RWPE2 (cell line): ENCODE results near the gene ZIM2.

ENCODE experiments used
- ATAC-seq: fragments of 200-7000 bp; cut with Tn5 transposase; 3 replicates; pipeline ENCODE4 v1.9.1; 2021; ENCODE audit warnings: low read depth
- DNase-seq: peaks from one replicate; pipeline ENCODE4 v3.0.0-alpha.2; 2020; ENCODE audit warnings: low spot score
- H3K27ac ChIP-seq: fragments of 450-650 bp; 2 replicates; pipeline ENCODE4 v1.5.1; 2017; ENCODE audit warnings: mild to moderate bottlenecking; ENCODE audit not compliant: poor library complexity, severe bottlenecking
- H3K27me3 ChIP-seq: fragments of 250-450 bp; sonication (Bioruptor Pico); 2 replicates; pipeline ENCODE4 v1.5.1; 2021; ENCODE audit warnings: mild to moderate bottlenecking, moderate library complexity; ENCODE audit not compliant: insufficient read depth, poor library complexity, severe bottlenecking
- H3K36me3 ChIP-seq: fragments of 250-450 bp; sonication (Bioruptor Pico); 2 replicates; pipeline ENCODE4 v1.5.1; 2020; ENCODE audit warnings: low read depth, mild to moderate bottlenecking, moderate library complexity
- H3K4me1 ChIP-seq: fragments of 250-450 bp; sonication (Bioruptor Pico); 2 replicates; pipeline ENCODE4 v1.5.1; 2021; ENCODE audit warnings: mild to moderate bottlenecking, moderate library complexity; ENCODE audit not compliant: insufficient read depth, poor library complexity, severe bottlenecking
- H3K4me3 ChIP-seq: fragments of 250-450 bp; sonication (Bioruptor Pico); 2 replicates; pipeline ENCODE4 v1.5.1; 2021; ENCODE audit warnings: mild to moderate bottlenecking, moderate library complexity; ENCODE audit not compliant: severe bottlenecking
- H3K9me3 ChIP-seq: fragments of 250-450 bp; sonication (Bioruptor Pico); 2 replicates; pipeline ENCODE4 v1.5.1; 2021; ENCODE audit warnings: mild to moderate bottlenecking, moderate library complexity; ENCODE audit not compliant: severe bottlenecking
- CTCF ChIP-seq: fragments of 450-650 bp; IDR thresholded peaks from one replicate; pipeline ENCODE4 v1.5.1; 2017; ENCODE audit warnings: mild to moderate bottlenecking, moderate library complexity; ENCODE audit not compliant: poor library complexity, severe bottlenecking

Gene ZIM2

GRCh38 chr19:56778351-56778750 lies 62.2 kb downstream of the ZIM2 start:
- Histone ChIP-seq H3K4me1 (no peaks in the 10 kb centered on the region), H3K27me3 (no peaks in the 10 kb centered on the region), H3K9me3 (peaks cover 5% of the 10 kb centered on the region), H3K27ac (no peak overlapping the region), H3K4me3 (no peak overlapping the region), H3K36me3 (no peaks in the 10 kb centered on the region)
- no peak for TF ChIP-seq CTCF
- ATAC-seq, result no peak
- DNase-seq, result no peak

DNA sequence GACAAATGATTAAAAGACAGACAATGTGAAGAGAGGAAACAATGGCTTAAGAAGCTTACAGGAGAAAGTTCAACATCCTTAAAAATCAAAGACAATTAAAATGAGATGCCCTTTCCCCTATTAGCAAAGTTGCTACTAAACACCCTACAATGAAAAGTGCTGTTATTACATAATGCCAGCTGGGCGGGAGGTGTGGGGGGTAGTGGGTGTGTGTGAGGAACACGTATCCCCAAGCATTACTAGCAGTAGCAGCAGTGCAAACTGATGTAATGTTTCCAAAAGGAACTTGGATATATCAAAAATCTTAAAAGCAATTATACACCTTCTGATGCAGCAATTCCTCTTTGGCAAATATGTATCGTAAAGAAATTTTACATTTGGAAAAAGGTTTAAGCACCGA lies 70.9 kb downstream of the ZIM2 start:
- no peak for ATAC-seq
- Histone ChIP-seq H3K4me3 (no peak overlapping the region), H3K27me3 (no peaks in the 10 kb centered on the region), H3K9me3 (peaks cover 8% of the 10 kb centered on the region), H3K27ac (no peak overlapping the region), H3K4me1 (no peaks in the 10 kb centered on the region), H3K36me3 (no peaks in the 10 kb centered on the region)
- no peak for TF ChIP-seq CTCF
- DNase-seq, result no peak

DNA sequence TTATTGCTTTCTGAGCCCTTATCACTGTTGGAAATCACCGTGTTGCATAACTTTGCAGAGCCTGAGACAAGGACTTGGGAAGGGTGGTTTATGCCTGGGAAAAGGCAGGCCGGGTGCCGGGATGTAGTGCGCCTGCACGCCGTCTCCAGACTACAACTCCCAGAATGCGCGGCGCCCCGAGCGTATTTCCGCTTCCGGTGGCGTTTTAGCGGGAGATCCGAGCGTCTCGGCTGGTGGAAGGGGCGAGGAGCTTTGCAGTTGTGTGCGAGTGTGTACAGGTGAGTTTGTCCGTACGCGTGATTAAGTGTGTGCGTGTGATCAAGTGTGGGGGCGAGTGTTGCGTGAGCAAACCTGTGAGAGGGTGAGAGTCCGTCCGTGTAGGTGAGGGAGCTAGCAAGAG lies 75.4 kb downstream of the ZIM2 start:
- ATAC-seq, result no peak

DNA sequence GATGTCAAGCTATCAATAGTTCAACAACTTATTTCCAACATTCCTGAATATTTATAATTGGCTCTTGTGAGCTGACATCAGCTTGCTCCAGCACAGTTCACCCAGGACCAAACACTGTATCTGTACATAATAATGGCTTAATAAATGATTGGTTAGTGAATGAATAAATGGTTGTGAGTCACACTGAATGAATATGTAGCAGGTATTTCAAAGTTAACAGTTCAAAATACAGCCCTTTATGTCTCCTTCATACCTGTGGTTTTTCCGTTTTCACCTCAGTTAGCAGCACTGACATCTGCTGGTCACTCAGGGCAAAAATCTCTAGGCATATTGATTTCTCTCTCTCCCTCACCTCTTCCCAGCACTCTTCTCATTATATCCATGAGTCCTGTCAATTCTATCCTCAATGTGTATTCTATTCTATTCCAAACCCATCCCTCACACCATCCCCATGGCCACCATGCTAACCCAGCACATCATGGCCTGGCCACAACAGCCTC lies 76.3 kb downstream of the ZIM2 start:
- DNase-seq (no peak), ATAC-seq (no peak)
- peaks cover 8% of the 10 kb centered on the region for H3K9me3 ChIP-seq
- no peak overlapping the region for H3K27ac ChIP-seq
- H3K27me3 ChIP-seq, result no peaks in the 10 kb centered on the region
- TF ChIP-seq CTCF, result no peak
- H3K4me1 ChIP-seq, result no peaks in the 10 kb centered on the region
- no peak overlapping the region for H3K4me3 ChIP-seq
- H3K36me3 ChIP-seq, result no peaks in the 10 kb centered on the region

More for the DNA sequence above, 75.4 kb downstream of the ZIM2 start:
- no peak overlapping the region for H3K27ac ChIP-seq
- no peaks in the 10 kb centered on the region for H3K4me1 ChIP-seq
- H3K27me3 ChIP-seq, result no peaks in the 10 kb centered on the region
- H3K9me3 ChIP-seq, result peaks cover 8% of the 10 kb centered on the region
- H3K4me3 ChIP-seq, result peak overlapping the region; percentile 24
- TF ChIP-seq CTCF, result no peak
- DNase-seq, result no peak
- H3K36me3 ChIP-seq, result no peaks in the 10 kb centered on the region

DNA sequence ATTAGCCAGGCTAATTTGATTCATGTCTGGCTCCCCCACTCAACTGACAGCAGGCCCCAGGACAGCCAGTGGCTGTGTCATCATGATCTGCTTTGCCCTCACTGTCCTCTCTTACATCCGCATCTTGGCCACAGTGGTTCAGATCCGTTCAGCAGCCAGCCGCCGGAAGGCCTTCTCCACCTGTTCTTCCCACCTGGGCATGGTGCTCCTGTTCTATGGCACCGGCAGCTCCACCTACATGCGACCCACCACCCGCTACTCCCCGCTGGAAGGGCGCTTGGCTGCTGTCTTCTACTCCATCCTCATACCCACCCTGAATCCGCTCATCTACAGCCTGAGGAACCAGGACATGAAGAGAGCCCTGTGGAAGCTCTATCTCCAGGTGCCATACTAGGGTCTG lies 79.7 kb downstream of the ZIM2 start:
- no peak overlapping the region for H3K4me3 ChIP-seq
- ATAC-seq (no peak), DNase-seq (no peak)
- no peaks in the 10 kb centered on the region for H3K36me3 ChIP-seq
- no peak overlapping the region for H3K27ac ChIP-seq
- no peaks in the 10 kb centered on the region for H3K27me3 ChIP-seq
- no peaks in the 10 kb centered on the region for H3K4me1 ChIP-seq
- no peak for TF ChIP-seq CTCF
- H3K9me3 ChIP-seq, result peaks cover 4% of the 10 kb centered on the region
